Sigmoid colon (tissue), 4 donors: Measurements from ENCODE around the gene TSPAN18.

Source experiments
- EP300 ChIP-seq, 4 donors: sonication (generic); formaldehyde crosslinking; IDR thresholded peaks; one replicate each; pipeline ENCODE4 v1.6.1; 2017; ENCODE audit warnings: antibody characterized with exemption in 4 of 4
- POLR2A ChIP-seq, 2 donors: fragments of 450-650 bp; IDR thresholded peaks; one replicate each; pipeline ENCODE4 v1.6.1; 2016; ENCODE audit warnings: antibody characterized with exemption in 2 of 2, mild to moderate bottlenecking in 2 of 2, moderate library complexity in 2 of 2
- POLR2AphosphoS5 ChIP-seq, 4 donors: sonication (generic); formaldehyde crosslinking; IDR thresholded peaks; one replicate each; pipeline ENCODE4 v1.6.1; 2017; ENCODE audit warnings: antibody characterized with exemption in 4 of 4
- TF ChIP-seq, protein P1 (sequence below), 4 experiments: fragments of 450-650 bp in 3 of 4; fragments of 200-600 bp in 1 of 4; IDR thresholded peaks; one replicate each; pipeline ENCODE4 v1.5.1; 2016 to 2019; ENCODE audit warnings: antibody characterized with exemption in 4 of 4, mild to moderate bottlenecking in 3 of 4, moderate library complexity in 2 of 4

GRCh38 chr11:44743959-44744557, 17.3 kb downstream of the TSPAN18 start:
- TF ChIP-seq, protein P1, sequence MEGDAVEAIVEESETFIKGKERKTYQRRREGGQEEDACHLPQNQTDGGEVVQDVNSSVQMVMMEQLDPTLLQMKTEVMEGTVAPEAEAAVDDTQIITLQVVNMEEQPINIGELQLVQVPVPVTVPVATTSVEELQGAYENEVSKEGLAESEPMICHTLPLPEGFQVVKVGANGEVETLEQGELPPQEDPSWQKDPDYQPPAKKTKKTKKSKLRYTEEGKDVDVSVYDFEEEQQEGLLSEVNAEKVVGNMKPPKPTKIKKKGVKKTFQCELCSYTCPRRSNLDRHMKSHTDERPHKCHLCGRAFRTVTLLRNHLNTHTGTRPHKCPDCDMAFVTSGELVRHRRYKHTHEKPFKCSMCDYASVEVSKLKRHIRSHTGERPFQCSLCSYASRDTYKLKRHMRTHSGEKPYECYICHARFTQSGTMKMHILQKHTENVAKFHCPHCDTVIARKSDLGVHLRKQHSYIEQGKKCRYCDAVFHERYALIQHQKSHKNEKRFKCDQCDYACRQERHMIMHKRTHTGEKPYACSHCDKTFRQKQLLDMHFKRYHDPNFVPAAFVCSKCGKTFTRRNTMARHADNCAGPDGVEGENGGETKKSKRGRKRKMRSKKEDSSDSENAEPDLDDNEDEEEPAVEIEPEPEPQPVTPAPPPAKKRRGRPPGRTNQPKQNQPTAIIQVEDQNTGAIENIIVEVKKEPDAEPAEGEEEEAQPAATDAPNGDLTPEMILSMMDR (IDR thresholded peaks at IDR 0.05): no peak
- TF ChIP-seq EP300 (IDR thresholded peaks at IDR 0.05): no peak
- no peak for TF ChIP-seq POLR2A (IDR thresholded peaks at IDR 0.05)
- peak; percentile 46 to 87 (median 80) for TF ChIP-seq POLR2AphosphoS5 (IDR thresholded peaks at IDR 0.05)
